Measurements from ENCODE around the gene TMEM132E.

Gene TMEM132E

GRCh38 chr17:34613064-34614019, 34.0 kb downstream of the TMEM132E start (continued):
- TF ChIP-seq, protein P1, sequence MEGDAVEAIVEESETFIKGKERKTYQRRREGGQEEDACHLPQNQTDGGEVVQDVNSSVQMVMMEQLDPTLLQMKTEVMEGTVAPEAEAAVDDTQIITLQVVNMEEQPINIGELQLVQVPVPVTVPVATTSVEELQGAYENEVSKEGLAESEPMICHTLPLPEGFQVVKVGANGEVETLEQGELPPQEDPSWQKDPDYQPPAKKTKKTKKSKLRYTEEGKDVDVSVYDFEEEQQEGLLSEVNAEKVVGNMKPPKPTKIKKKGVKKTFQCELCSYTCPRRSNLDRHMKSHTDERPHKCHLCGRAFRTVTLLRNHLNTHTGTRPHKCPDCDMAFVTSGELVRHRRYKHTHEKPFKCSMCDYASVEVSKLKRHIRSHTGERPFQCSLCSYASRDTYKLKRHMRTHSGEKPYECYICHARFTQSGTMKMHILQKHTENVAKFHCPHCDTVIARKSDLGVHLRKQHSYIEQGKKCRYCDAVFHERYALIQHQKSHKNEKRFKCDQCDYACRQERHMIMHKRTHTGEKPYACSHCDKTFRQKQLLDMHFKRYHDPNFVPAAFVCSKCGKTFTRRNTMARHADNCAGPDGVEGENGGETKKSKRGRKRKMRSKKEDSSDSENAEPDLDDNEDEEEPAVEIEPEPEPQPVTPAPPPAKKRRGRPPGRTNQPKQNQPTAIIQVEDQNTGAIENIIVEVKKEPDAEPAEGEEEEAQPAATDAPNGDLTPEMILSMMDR (tag by site-specific recombination; IDR thresholded peaks at IDR 0.05) = no peak
- TF ChIP-seq, protein P2, sequence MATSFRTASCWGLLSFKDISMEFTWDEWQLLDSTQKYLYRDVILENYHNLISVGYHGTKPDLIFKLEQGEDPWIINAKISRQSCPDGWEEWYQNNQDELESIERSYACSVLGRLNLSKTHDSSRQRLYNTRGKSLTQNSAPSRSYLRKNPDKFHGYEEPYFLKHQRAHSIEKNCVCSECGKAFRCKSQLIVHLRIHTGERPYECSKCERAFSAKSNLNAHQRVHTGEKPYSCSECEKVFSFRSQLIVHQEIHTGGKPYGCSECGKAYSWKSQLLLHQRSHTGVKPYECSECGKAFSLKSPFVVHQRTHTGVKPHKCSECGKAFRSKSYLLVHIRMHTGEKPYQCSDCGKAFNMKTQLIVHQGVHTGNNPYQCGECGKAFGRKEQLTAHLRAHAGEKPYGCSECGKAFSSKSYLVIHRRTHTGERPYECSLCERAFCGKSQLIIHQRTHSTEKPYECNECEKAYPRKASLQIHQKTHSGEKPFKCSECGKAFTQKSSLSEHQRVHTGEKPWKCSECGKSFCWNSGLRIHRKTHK (tag by site-specific recombination; IDR thresholded peaks at IDR 0.05) = no peak
- TF ChIP-seq ZNF311 (tag by site-specific recombination; IDR thresholded peaks at IDR 0.05; ENCODE audit: borderline replicate concordance) (no peak), ZNF133 (tag by site-specific recombination; IDR thresholded peaks at IDR 0.05) (no peak), ZBTB49 (tag by site-specific recombination; IDR thresholded peaks at IDR 0.05; ENCODE audit: low read depth) (no peak), ZNF596 (tag by site-specific recombination; IDR thresholded peaks at IDR 0.05) (0 out of 2 replicates have a peak, but pooled peaks have one; percentile 20), KLF7 (tag by site-specific recombination; IDR thresholded peaks at IDR 0.05; ENCODE audit: borderline replicate concordance) (peak; percentile 59; the same call in 1 of the 2 replicates), ZNF529 (tag by site-specific recombination; IDR thresholded peaks at IDR 0.05; ENCODE audit: insufficient replicate concordance) (no peak), ZNF302 (tag by site-specific recombination; IDR thresholded peaks at IDR 0.05; ENCODE audit: low read depth) (0 out of 2 replicates have a peak, but pooled peaks have one; percentile 44), ZNF292 (tag by site-specific recombination; IDR thresholded peaks at IDR 0.05; ENCODE audit: borderline replicate concordance, low read depth) (no peak), YY2 (tag by site-specific recombination; IDR thresholded peaks at IDR 0.05) (no peak), ZNF362 (tag by site-specific recombination; IDR thresholded peaks at IDR 0.05) (no peak), ZNF549 (tag by site-specific recombination; IDR thresholded peaks at IDR 0.05) (no peak), BCL6B (tag by site-specific recombination; IDR thresholded peaks at IDR 0.05) (no peak), PRDM1 (tag by site-specific recombination; IDR thresholded peaks at IDR 0.05) (peak; percentile 64), ZNF19 (tag by site-specific recombination; IDR thresholded peaks at IDR 0.05; ENCODE audit: low read depth) (0 out of 2 replicates have a peak, but pooled peaks have one; percentile 32), SP2 (tag by site-specific recombination; IDR thresholded peaks at IDR 0.05) (0 out of 2 replicates have a peak, but pooled peaks have one; percentile 20), ZNF157 (tag by site-specific recombination; IDR thresholded peaks at IDR 0.05) (peak; percentile 43; the same call in 1 of the 2 replicates), ZNF792 (tag by site-specific recombination; IDR thresholded peaks at IDR 0.05) (no peak), ZNF658 (tag by site-specific recombination; IDR thresholded peaks at IDR 0.05) (no peak), EGR2 (tag by site-specific recombination; IDR thresholded peaks at IDR 0.05; ENCODE audit: low read depth) (peak; percentile 98), ZNF830 (tag by site-specific recombination; IDR thresholded peaks at IDR 0.05; ENCODE audit: low read depth) (no peak), SCRT2 (tag by site-specific recombination; IDR thresholded peaks at IDR 0.05) (no peak), REPIN1 (tag by site-specific recombination; IDR thresholded peaks at IDR 0.05; ENCODE audit: low read depth) (no peak), ZNF18 (tag by site-specific recombination; IDR thresholded peaks at IDR 0.05) (peak; percentile 95)
- TF ChIP-seq, protein P3, sequence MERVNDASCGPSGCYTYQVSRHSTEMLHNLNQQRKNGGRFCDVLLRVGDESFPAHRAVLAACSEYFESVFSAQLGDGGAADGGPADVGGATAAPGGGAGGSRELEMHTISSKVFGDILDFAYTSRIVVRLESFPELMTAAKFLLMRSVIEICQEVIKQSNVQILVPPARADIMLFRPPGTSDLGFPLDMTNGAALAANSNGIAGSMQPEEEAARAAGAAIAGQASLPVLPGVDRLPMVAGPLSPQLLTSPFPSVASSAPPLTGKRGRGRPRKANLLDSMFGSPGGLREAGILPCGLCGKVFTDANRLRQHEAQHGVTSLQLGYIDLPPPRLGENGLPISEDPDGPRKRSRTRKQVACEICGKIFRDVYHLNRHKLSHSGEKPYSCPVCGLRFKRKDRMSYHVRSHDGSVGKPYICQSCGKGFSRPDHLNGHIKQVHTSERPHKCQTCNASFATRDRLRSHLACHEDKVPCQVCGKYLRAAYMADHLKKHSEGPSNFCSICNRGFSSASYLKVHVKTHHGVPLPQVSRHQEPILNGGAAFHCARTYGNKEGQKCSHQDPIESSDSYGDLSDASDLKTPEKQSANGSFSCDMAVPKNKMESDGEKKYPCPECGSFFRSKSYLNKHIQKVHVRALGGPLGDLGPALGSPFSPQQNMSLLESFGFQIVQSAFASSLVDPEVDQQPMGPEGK (tag by site-specific recombination; IDR thresholded peaks at IDR 0.05) = peak; percentile 75

All from HEK293 (cell line).